ENCODE measurements around the gene HSPA8. TPM values are rescaled to one million over a fixed set of nuclear protein-coding genes. Genes with fewer than 3 reads are reported as not detected.
"Not testable (repeated sequence)": the region's sequence is repeated elsewhere in the genome, so short reads cannot be mapped to it uniquely, and the experiment has no call there.

The HSPA8 gene
- total RNA-seq, 3 donors from 2014 or later, result 496 to 909 (median 797) TPM

- DNase-seq (no peak), ATAC-seq (no peak)
- H3K4me3 ChIP-seq, result peak overlapping the region; percentile 9
- no peaks in the 10 kb centered on the region for H3K9me3 ChIP-seq
- H3K36me3 ChIP-seq (ENCODE audit: low read depth), result peaks cover 7% of the 10 kb centered on the region
- TF ChIP-seq CTCF (IDR thresholded peaks at IDR 0.05), result no peak
- intact Hi-C loops (cut with DNase I, micrococcal nuclease), result no loop called here
- peaks cover 33% of the 10 kb centered on the region for H3K4me1 ChIP-seq (ENCODE audit: low read depth)
These were observed 1.5 kb downstream of the HSPA8 start for GRCh38 chr11:123060277-123061000.

DNA sequence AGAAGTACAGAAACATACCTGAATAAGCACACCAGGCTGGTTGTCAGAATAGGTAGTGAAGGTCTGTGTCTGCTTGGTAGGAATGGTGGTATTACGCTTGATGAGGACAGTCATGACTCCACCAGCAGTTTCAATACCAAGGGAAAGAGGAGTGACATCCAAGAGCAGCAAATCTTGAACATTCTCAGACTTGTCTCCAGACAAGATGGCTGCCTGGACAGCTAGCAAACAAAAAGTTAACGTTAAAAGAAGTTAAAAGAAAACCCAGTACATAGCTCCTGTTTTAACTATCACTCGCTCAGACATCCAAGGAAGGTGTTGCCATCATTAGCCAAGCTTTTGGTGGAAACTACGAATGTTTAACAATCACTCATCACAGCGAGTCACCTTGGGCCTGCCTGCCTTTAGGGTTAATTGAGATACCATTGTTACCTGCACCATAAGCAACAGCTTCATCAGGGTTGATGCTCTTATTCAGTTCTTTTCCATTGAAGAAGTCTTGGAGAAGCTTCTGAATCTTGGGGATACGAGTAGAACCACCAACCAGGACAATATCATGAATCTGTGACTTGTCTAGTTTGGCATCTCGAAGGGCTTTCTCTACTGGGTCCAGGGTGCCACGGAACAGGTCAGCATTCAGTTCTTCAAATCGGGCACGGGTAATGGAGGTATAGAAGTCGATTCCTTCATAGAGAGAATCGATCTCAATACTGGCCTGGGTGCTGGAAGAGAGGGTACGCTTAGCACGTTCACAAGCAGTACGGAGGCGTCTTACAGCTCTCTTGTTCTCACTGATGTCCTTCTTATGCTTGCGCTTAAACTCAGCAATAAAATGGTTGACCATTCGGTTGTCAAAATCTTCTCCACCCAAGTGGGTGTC is 2.7 kb downstream of the HSPA8 start:
- ATAC-seq; H3K9me3 ChIP-seq; DNase-seq; H3K36me3 ChIP-seq (ENCODE audit: low read depth); intact Hi-C loops (cut with DNase I, micrococcal nuclease); H3K4me3 ChIP-seq: not testable (repeated sequence)
- H3K4me1 ChIP-seq (ENCODE audit: low read depth), result peaks cover 31% of the 10 kb centered on the region

GRCh38 chr11:123057661-123058305 is 4.2 kb downstream of the HSPA8 start:
- DNase-seq (no peak), ATAC-seq (no peak)
- no peak for TF ChIP-seq CTCF (IDR thresholded peaks at IDR 0.05)
- H3K4me3 ChIP-seq, result no peak overlapping the region
- H3K4me1 ChIP-seq (ENCODE audit: low read depth), result peaks cover 28% of the 10 kb centered on the region
- no peaks in the 10 kb centered on the region for H3K9me3 ChIP-seq
- peaks cover 7% of the 10 kb centered on the region for H3K36me3 ChIP-seq (ENCODE audit: low read depth)
- intact Hi-C loops (cut with DNase I, micrococcal nuclease), result no loop called here

DNA sequence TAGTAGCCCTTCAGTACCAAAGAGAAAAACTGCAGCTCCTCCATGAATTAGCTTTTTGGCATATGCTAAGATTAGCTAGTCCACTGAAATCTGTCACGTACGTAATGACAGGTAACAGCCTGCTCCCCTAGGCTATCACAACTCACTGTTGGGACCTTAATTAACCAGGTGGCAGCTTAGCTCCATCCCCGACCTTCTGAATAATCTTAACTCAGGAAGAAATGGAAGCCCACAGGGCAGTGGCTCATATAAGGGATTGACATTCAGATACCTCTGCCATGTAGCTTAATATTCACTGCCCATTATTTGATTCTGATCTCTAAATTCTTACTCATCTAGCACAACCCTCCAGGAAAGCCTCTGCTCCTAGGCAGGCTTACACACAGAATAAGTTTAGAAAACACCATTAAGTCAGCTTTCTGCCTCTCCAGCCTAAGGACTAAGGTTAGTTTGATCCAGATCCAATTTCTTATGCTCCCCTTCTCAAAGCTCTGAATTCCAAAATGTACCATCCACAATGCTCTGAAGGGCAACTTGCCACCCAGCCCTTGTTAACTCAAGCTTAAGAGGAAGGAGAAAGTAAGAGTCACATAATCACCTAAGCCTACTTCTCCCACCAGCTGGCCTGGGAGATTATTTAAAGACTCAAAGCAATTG is 5.0 kb downstream of the HSPA8 start:
- Histone ChIP-seq H3K9me3 (no peaks in the 10 kb centered on the region), H3K4me1 (ENCODE audit: low read depth) (peaks cover 28% of the 10 kb centered on the region), H3K4me3 (no peak overlapping the region), H3K36me3 (ENCODE audit: low read depth) (peaks cover under 1% of the 10 kb centered on the region)
- DNase-seq (no peak), ATAC-seq (no peak)
- TF ChIP-seq CTCF (IDR thresholded peaks at IDR 0.05), result no peak
- intact Hi-C loops (cut with DNase I, micrococcal nuclease), result no loop called here

GRCh38 chr11:123055191-123055901 is 6.6 kb downstream of the HSPA8 start:
- intact Hi-C loops (cut with DNase I, micrococcal nuclease), result no loop called here
- H3K4me1 ChIP-seq (ENCODE audit: low read depth), result peaks cover 28% of the 10 kb centered on the region
- H3K36me3 ChIP-seq (ENCODE audit: low read depth), result no peaks in the 10 kb centered on the region
- no peak for DNase-seq
- no peak overlapping the region for H3K4me3 ChIP-seq
- TF ChIP-seq CTCF (IDR thresholded peaks at IDR 0.05), result no peak
- ATAC-seq, result no peak
- no peaks in the 10 kb centered on the region for H3K9me3 ChIP-seq
